Trophoblast cell (in vitro differentiated cells and primary cell): ENCODE results near the gene RAB11FIP3.
A peak's percentile ranks its signal among the peaks of the same experiment; 100 is the strongest.

Experiments
- DNase-seq, 2 donors: peaks; one replicate each; pipeline ENCODE4 v3.0.0-alpha.2; 2016
- H2AFZ ChIP-seq: 2 replicates; pipeline ENCODE4 v1.6.1; 2013; ENCODE audit warnings: low read length, moderate library complexity, mild to moderate bottlenecking; ENCODE audit not compliant: insufficient read depth, poor library complexity
- H2AK5ac ChIP-seq: 2 replicates; pipeline ENCODE4 v1.6.1; 2013; ENCODE audit warnings: mild to moderate bottlenecking, low read length
- H2BK120ac ChIP-seq: 2 replicates; pipeline ENCODE4 v1.6.1; 2013; ENCODE audit warnings: low read length, mild to moderate bottlenecking, moderate library complexity; ENCODE audit not compliant: insufficient read depth, poor library complexity
- H2BK12ac ChIP-seq: 2 replicates; pipeline ENCODE4 v1.6.1; 2013; ENCODE audit warnings: mild to moderate bottlenecking, low read length, moderate library complexity
- H2BK5ac ChIP-seq: 2 replicates; pipeline ENCODE4 v1.6.1; 2013; ENCODE audit warnings: low read length, low read depth, moderate library complexity, mild to moderate bottlenecking; ENCODE audit not compliant: poor library complexity
- H3K14ac ChIP-seq: 2 replicates; pipeline ENCODE4 v1.6.1; 2013; ENCODE audit warnings: mild to moderate bottlenecking, low read length
- H3K18ac ChIP-seq: 2 replicates; pipeline ENCODE4 v1.6.1; 2013; ENCODE audit warnings: mild to moderate bottlenecking, low read length
- H3K23ac ChIP-seq: 2 replicates; pipeline ENCODE4 v1.6.1; 2013; ENCODE audit warnings: low read length
- H3K27ac ChIP-seq: 2 replicates; pipeline ENCODE4 v1.5.1; 2013; ENCODE audit warnings: low read depth, mild to moderate bottlenecking, inconsistent platforms, low read length, moderate library complexity
- H3K27me3 ChIP-seq: 2 replicates; pipeline ENCODE4 v1.6.1; 2013; ENCODE audit warnings: inconsistent platforms, mild to moderate bottlenecking, low read length, moderate library complexity; ENCODE audit not compliant: insufficient read depth
- H3K36me3 ChIP-seq, 2 experiments: 1 replicate in 1 of 2; 2 replicates in 1 of 2; pipeline ENCODE4 v1.6.1; 2013; ENCODE audit warnings: low read length in 2 of 2, mild to moderate bottlenecking in 2 of 2, moderate library complexity in 1 of 2; ENCODE audit not compliant: insufficient read depth in 2 of 2, control insufficient read depth in 1 of 2
- H3K4ac ChIP-seq: 2 replicates; pipeline ENCODE4 v1.6.1; 2013; ENCODE audit warnings: low read depth, mild to moderate bottlenecking, low read length, moderate library complexity
- H3K4me1 ChIP-seq, 2 experiments: 1 replicate in 1 of 2; 2 replicates in 1 of 2; pipeline ENCODE4 v1.6.1; 2013; ENCODE audit warnings: low read length in 2 of 2, mild to moderate bottlenecking in 2 of 2, moderate library complexity in 1 of 2; ENCODE audit not compliant: insufficient read depth in 2 of 2, control insufficient read depth in 1 of 2
- H3K4me2 ChIP-seq: 2 replicates; pipeline ENCODE4 v1.6.1; 2013; ENCODE audit warnings: inconsistent platforms, mild to moderate bottlenecking, low read length, moderate library complexity
- H3K4me3 ChIP-seq: 2 replicates; pipeline ENCODE4 v1.5.1; 2013; ENCODE audit warnings: mild to moderate bottlenecking, low read depth, low read length, inconsistent platforms
- H3K79me1 ChIP-seq: one replicate; pipeline ENCODE4 v1.6.1; 2013; ENCODE audit warnings: low read length
- H3K79me2 ChIP-seq: 2 replicates; pipeline ENCODE4 v1.6.1; 2013; ENCODE audit warnings: low read length, mild to moderate bottlenecking; ENCODE audit not compliant: control insufficient read depth, insufficient read depth, poor library complexity
- H3K9ac ChIP-seq: 2 replicates; pipeline ENCODE4 v1.6.1; 2013; ENCODE audit warnings: mild to moderate bottlenecking, low read length
- H3K9me3 ChIP-seq: 2 replicates; pipeline ENCODE4 v1.6.1; 2013; ENCODE audit warnings: low read depth, mild to moderate bottlenecking, control low read depth, inconsistent platforms, low read length; ENCODE audit not compliant: insufficient read depth
- H4K12ac ChIP-seq: 2 replicates; pipeline ENCODE4 v1.6.1; 2013; ENCODE audit warnings: low read depth, mild to moderate bottlenecking, low read length, moderate library complexity
- H4K8ac ChIP-seq: 2 replicates; pipeline ENCODE4 v1.6.1; 2013; ENCODE audit warnings: low read depth, mild to moderate bottlenecking, low read length, moderate library complexity
- H4K91ac ChIP-seq: one replicate; pipeline ENCODE4 v1.6.1; 2013; ENCODE audit warnings: low read depth, mild to moderate bottlenecking, low read length, moderate library complexity
- WGBS: extraction: QIAGEN DNeasy Blood & Tissue Kit; methylation state at CpG from one replicate; pipeline ENCODE4 v1.1.7; 2013; ENCODE audit warnings: missing lambda C conversion rate; ENCODE audit not compliant: insufficient read length, insufficient coverage; ENCODE audit errors: extremely low coverage; 5-methylcytosine and 5-hydroxymethylcytosine counted together

Gene RAB11FIP3

GRCh38 chr16:391885-392335, 33.5 kb upstream of the RAB11FIP3 start:
- WGBS: no CpG with 5 or more reads among the region's 7 CpGs
- Histone ChIP-seq H3K18ac (no peak overlapping the region), H3K4ac (no peak overlapping the region), H2AK5ac (no peak overlapping the region), H2BK120ac (no peak overlapping the region), H2BK12ac (no peak overlapping the region), H3K9ac (no peak overlapping the region), H2AFZ (no peak overlapping the region), H3K14ac (no peak overlapping the region), H3K36me3 (no peaks in the 10 kb centered on the region), H2BK5ac (no peak overlapping the region), H3K27me3 (no peaks in the 10 kb centered on the region), H3K79me2 (no peaks in the 10 kb centered on the region), H3K23ac (no peak overlapping the region), H3K4me2 (no peak overlapping the region), H4K91ac (no peak overlapping the region), H4K8ac (no peak overlapping the region), H3K4me3 (no peak overlapping the region), H4K12ac (no peak overlapping the region), H3K27ac (no peak overlapping the region), H3K4me1 (peaks cover 2 to 3% of the 10 kb centered on the region in 2 experiments), H3K79me1 (no peaks in the 10 kb centered on the region), H3K9me3 (peaks cover 10% of the 10 kb centered on the region)
- DNase-seq: peak; percentile 92 to 96

DNA sequence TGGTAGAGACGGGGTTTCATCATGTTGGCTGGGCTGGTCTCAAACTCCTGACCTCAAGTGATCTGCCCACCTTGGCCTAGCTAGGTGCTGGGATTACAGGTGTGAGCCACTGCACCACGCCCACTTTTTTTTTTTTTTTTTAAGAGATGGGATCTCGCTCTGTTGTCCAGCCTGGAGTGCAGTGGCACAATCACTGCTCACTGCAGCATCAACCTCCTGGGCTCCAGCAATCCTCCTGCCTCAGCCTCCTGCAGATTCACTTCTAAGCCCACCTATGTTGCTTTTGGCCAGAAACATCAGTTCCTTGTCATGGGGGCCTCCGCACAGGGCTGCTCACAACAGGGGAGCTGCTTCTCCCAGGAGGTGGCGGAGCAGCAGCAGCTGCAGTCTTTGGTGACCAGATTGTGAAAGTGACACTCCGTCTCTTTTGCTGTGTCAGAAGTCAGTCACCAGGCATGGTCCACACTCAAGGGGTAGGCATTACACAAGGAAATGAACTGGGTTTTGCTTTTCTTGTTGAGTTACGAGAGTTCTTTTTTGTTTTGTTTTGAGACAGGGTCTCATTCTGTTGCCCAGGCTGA, 32.9 kb upstream of the RAB11FIP3 start:
- Histone ChIP-seq H2BK120ac (no peak overlapping the region), H3K79me2 (peaks cover 3% of the 10 kb centered on the region), H2BK12ac (no peak overlapping the region), H4K8ac (no peak overlapping the region), H2BK5ac (no peak overlapping the region), H3K9ac (no peak overlapping the region), H3K14ac (no peak overlapping the region), H3K9me3 (peaks cover 10% of the 10 kb centered on the region), H3K79me1 (peaks cover 3% of the 10 kb centered on the region), H3K18ac (no peak overlapping the region), H3K4me2 (no peak overlapping the region), H3K4me3 (no peak overlapping the region), H4K12ac (no peak overlapping the region), H3K27ac (no peak overlapping the region), H4K91ac (no peak overlapping the region), H3K4ac (no peak overlapping the region), H3K23ac (no peak overlapping the region), H3K36me3 (no peaks in the 10 kb centered on the region), H3K4me1 (peaks cover 2 to 3% of the 10 kb centered on the region in 2 experiments), H2AK5ac (no peak overlapping the region), H2AFZ (no peak overlapping the region), H3K27me3 (no peaks in the 10 kb centered on the region)
- peak in 1 of 2 donors; percentile 23 for DNase-seq
- WGBS: no CpG with 5 or more reads among the region's 7 CpGs

- H3K27ac ChIP-seq: no peak overlapping the region
- peaks cover 4 to 13% of the 10 kb centered on the region in 2 experiments for H3K4me1 ChIP-seq
These were observed 29.2 kb upstream of the RAB11FIP3 start for GRCh38 chr16:396199-396598.

GRCh38 chr16:396605-397004, 28.8 kb upstream of the RAB11FIP3 start:
- H3K4ac ChIP-seq: no peak overlapping the region
- H3K27me3 ChIP-seq: no peaks in the 10 kb centered on the region
- H4K12ac ChIP-seq: peak overlapping the region; percentile 22
- no peak overlapping the region for H3K23ac ChIP-seq
- H3K14ac ChIP-seq: no peak overlapping the region
- no peak overlapping the region for H3K9ac ChIP-seq
- H3K27ac ChIP-seq: no peak overlapping the region
- peak overlapping the region; percentile 62 for H3K4me3 ChIP-seq
- peaks cover 8% of the 10 kb centered on the region for H3K9me3 ChIP-seq
- H2BK5ac ChIP-seq: no peak overlapping the region
- DNase-seq: peak in 1 of 2 donors; percentile 56
- H3K4me1 ChIP-seq: peaks cover 4 to 13% of the 10 kb centered on the region in 2 experiments
- no peak overlapping the region for H2BK120ac ChIP-seq
- no CpG with 5 or more reads among the region's 22 CpGs for WGBS
- peaks cover 20 to 24% of the 10 kb centered on the region in 2 experiments for H3K36me3 ChIP-seq
- H2BK12ac ChIP-seq: no peak overlapping the region
- H4K91ac ChIP-seq: no peak overlapping the region
- peak overlapping the region; percentile 84 for H2AFZ ChIP-seq
- peaks cover 7% of the 10 kb centered on the region for H3K79me1 ChIP-seq
- peak overlapping the region; percentile 60 for H3K4me2 ChIP-seq
- H3K79me2 ChIP-seq: peaks cover 5% of the 10 kb centered on the region
- peak overlapping the region; percentile 48 for H4K8ac ChIP-seq
- H2AK5ac ChIP-seq: no peak overlapping the region
- no peak overlapping the region for H3K18ac ChIP-seq

More at GRCh38 chr16:396199-396598, 29.2 kb upstream of the RAB11FIP3 start:
- no peak overlapping the region for H2AK5ac ChIP-seq
- peaks cover 10% of the 10 kb centered on the region for H3K9me3 ChIP-seq
- no peak overlapping the region for H2AFZ ChIP-seq
- no peak overlapping the region for H3K4ac ChIP-seq
- H3K36me3 ChIP-seq: peaks cover 20 to 24% of the 10 kb centered on the region in 2 experiments
- no peak for DNase-seq
- H3K79me2 ChIP-seq: peaks cover 3% of the 10 kb centered on the region
- no peak overlapping the region for H4K12ac ChIP-seq
- no peak overlapping the region for H3K4me3 ChIP-seq
- H4K8ac ChIP-seq: no peak overlapping the region
- H3K14ac ChIP-seq: no peak overlapping the region
- no peak overlapping the region for H2BK12ac ChIP-seq
- no peak overlapping the region for H2BK120ac ChIP-seq
- no peak overlapping the region for H4K91ac ChIP-seq
- H3K79me1 ChIP-seq: peaks cover 4% of the 10 kb centered on the region
- peak overlapping the region; percentile 60 for H3K4me2 ChIP-seq
- H3K23ac ChIP-seq: no peak overlapping the region
- H3K18ac ChIP-seq: no peak overlapping the region
- no peak overlapping the region for H2BK5ac ChIP-seq
- no CpG with 5 or more reads among the region's 3 CpGs for WGBS
- H3K27me3 ChIP-seq: no peaks in the 10 kb centered on the region
- no peak overlapping the region for H3K9ac ChIP-seq
